K562 (cell line): ENCODE data around the gene TP53I13. TPM values are rescaled to one million over a fixed set of nuclear protein-coding genes. Genes with fewer than 3 reads are reported as not detected.

Experiments used
- ATAC-seq: fragments of 200-7000 bp; cut with Tn5 transposase; 3 replicates; pipeline ENCODE4 v1.9.1; 2020; ENCODE audit warnings: moderate library complexity
- BruUV-seq: library from RNA; stranded (reverse); fragments of 400-500 nt; replicated peaks from 2 replicates; lab custom pipeline; 2021; lab: Mats Ljungman, UMichigan
- CTCF ChIA-PET: fragments of 300-600 bp; formaldehyde crosslinking; extraction: SDS; loops from one replicate; lab custom pipeline; 2021; ENCODE audit warnings: low intra/inter-chr PET ratio; lab: Yijun Ruan, JAX
- POLR2A ChIA-PET: fragments of 300-600, 350-650 bp; sonication (Branson Sonifier 250); formaldehyde crosslinking; extraction: SDS; loops from one replicate; lab custom pipeline; 2021; ENCODE audit warnings: antibody characterized with exemption, inconsistent platforms; lab: Yijun Ruan, JAX
- DNase-seq, 4 experiments: peaks; one replicate each; pipeline versions ENCODE4 v3.0.0 to v3.0.0-alpha.2; 2011 to 2018; ENCODE audit warnings: low spot score in 3 of 4, mixed read lengths in 3 of 4; ENCODE audit errors: extremely low read depth in 1 of 4
- FAIRE-seq: peaks from 2 replicates; lab custom pipeline; 2011; peaks lifted over from hg19 to GRCh38; lab: Jason Lieb, UNC
- H2AFZ ChIP-seq: 2 replicates; pipeline ENCODE4 v1.6.0; 2011; ENCODE audit warnings: low read depth, low read length, control low read depth, inconsistent platforms
- H3K27ac ChIP-seq: fragments of 200-600 bp; 3 replicates; pipeline ENCODE4 v1.8.0; 2011; ENCODE audit warnings: low read depth, mild to moderate bottlenecking, control low read depth, inconsistent platforms, low read length, moderate library complexity, mixed read lengths; ENCODE audit errors: extremely low read depth
- H3K27me3 ChIP-seq, 2 experiments: fragments of 300-600 bp in 1 of 2; 2 replicates in 1 of 2; 3 replicates in 1 of 2; pipeline versions ENCODE4 v1.6.0 to v1.8.0; 2011; ENCODE audit warnings: inconsistent platforms in 2 of 2, low read length in 2 of 2, mild to moderate bottlenecking in 1 of 2, mixed read lengths in 1 of 2, moderate library complexity in 1 of 2; ENCODE audit not compliant: control insufficient read depth in 2 of 2, insufficient read depth in 2 of 2
- H3K36me3 ChIP-seq: fragments of 300-600 bp; 3 replicates; pipeline ENCODE4 v1.8.0; 2011; ENCODE audit warnings: mild to moderate bottlenecking, low read length, inconsistent platforms; ENCODE audit not compliant: control insufficient read depth, insufficient read depth
- H3K4me1 ChIP-seq, 2 experiments: fragments of 200-600 bp in 1 of 2; replicated peaks in 1 of 2; 2 replicates in 1 of 2; 3 replicates in 1 of 2; pipeline versions ENCODE4 v1.5.1 to v1.8.0; 2011; ENCODE audit warnings: inconsistent platforms in 2 of 2, low read length in 2 of 2, mild to moderate bottlenecking in 1 of 2, mixed read lengths in 1 of 2, moderate library complexity in 1 of 2; ENCODE audit not compliant: control insufficient read depth in 2 of 2, insufficient read depth in 2 of 2
- H3K4me2 ChIP-seq: 2 replicates; pipeline ENCODE4 v1.6.1; 2011; ENCODE audit warnings: low read length, control low read depth, inconsistent platforms, mixed read lengths; ENCODE audit not compliant: insufficient read depth
- H3K4me3 ChIP-seq: fragments of 200-600 bp; sonication (generic), shearing (Covaris generic); 2 replicates; pipeline ENCODE4 v1.5.1; 2016; ENCODE audit warnings: control low read depth, inconsistent platforms
- H3K79me2 ChIP-seq: fragments of 200-600 bp; 3 replicates; pipeline ENCODE4 v1.8.0; 2011; ENCODE audit warnings: low read length, inconsistent platforms; ENCODE audit not compliant: control insufficient read depth, insufficient read depth
- H3K9ac ChIP-seq, 2 experiments: 2 replicates each; pipeline versions ENCODE4 v1.6.0 to v1.6.1; 2011; ENCODE audit warnings: low read depth in 2 of 2, low read length in 2 of 2, control low read depth in 1 of 2, inconsistent platforms in 1 of 2, mild to moderate bottlenecking in 1 of 2, mixed read lengths in 1 of 2; ENCODE audit not compliant: insufficient read depth in 1 of 2
- H3K9me1 ChIP-seq: one replicate; pipeline ENCODE4 v1.6.0; 2011; ENCODE audit warnings: inconsistent platforms, mild to moderate bottlenecking, low read length, moderate library complexity; ENCODE audit not compliant: control insufficient read depth, insufficient read depth
- H3K9me3 ChIP-seq: replicated peaks from 2 replicates; pipeline ENCODE4 v1.5.1; 2011; ENCODE audit warnings: low read depth, low read length, inconsistent platforms; ENCODE audit not compliant: control insufficient read depth, insufficient read depth
- H4K20me1 ChIP-seq: replicated peaks from 2 replicates; pipeline ENCODE4 v1.6.1; 2011; ENCODE audit warnings: low read length, inconsistent platforms, mixed read lengths; ENCODE audit not compliant: control insufficient read depth, insufficient read depth
- GATA2 ChIP-seq: sonication (generic); formaldehyde crosslinking; IDR thresholded peaks from 2 replicates; pipeline ENCODE4 v1.4.0; 2020; ENCODE audit warnings: mild to moderate bottlenecking, missing genetic modification reagents
- HDAC8 ChIP-seq: fragments of 450-650 bp; IDR thresholded peaks from 2 replicates; pipeline ENCODE4 v1.6.1; 2016; ENCODE audit warnings: mild to moderate bottlenecking, missing genetic modification characterization, moderate library complexity, missing compliant biosample characterization
- LEF1 ChIP-seq: fragments of 450-650 bp; IDR thresholded peaks from 2 replicates; pipeline ENCODE4 v1.6.1; 2016; ENCODE audit warnings: mild to moderate bottlenecking
- NBN ChIP-seq: fragments of 450-650 bp; IDR thresholded peaks from 2 replicates; pipeline ENCODE4 v1.6.1; 2016; ENCODE audit warnings: low read depth, mild to moderate bottlenecking
- POLR2AphosphoS5 ChIP-seq: IDR thresholded peaks from 2 replicates; pipeline ENCODE4 v1.6.1; 2011; ENCODE audit warnings: mild to moderate bottlenecking, low read depth, low read length, moderate library complexity; ENCODE audit not compliant: control insufficient read depth, insufficient read depth
- U2AF2 ChIP-seq: fragments of 200-400 bp; formaldehyde crosslinking; optimal IDR thresholded peaks from 2 replicates; pipeline ENCODE3; 2017; ENCODE audit warnings: low read depth, mild to moderate bottlenecking, low read length
- ZC3H4 ChIP-seq: sonication (generic); formaldehyde crosslinking; IDR thresholded peaks from 2 replicates; pipeline ENCODE4 v1.9.0; 2021; ENCODE audit warnings: missing genetic modification reagents, borderline replicate concordance
- ZNF165 ChIP-seq: fragments of 250-450 bp; sonication (Bioruptor Pico); IDR thresholded peaks from 2 replicates; pipeline ENCODE4 v1.4.0; 2020; ENCODE audit warnings: borderline replicate concordance
- ZNF696 ChIP-seq: fragments of 250-450 bp; sonication (Bioruptor Pico); conservative IDR thresholded peaks from 2 replicates; pipeline ENCODE4 v1.4.0; 2020; ENCODE audit warnings: mild to moderate bottlenecking, moderate library complexity
- WGBS: fragments of 100-300 bp; shearing (Covaris generic); methylation state at CpG from one replicate; pipeline ENCODE4 v1.1.6; 2016; ENCODE audit warnings: low coverage, mixed read lengths; ENCODE audit not compliant: insufficient coverage; ENCODE audit errors: missing lambda C conversion rate; 5-methylcytosine and 5-hydroxymethylcytosine counted together
- in situ Hi-C: fragments of 300-500 bp; cut with MboI; formaldehyde crosslinking; loops from 4 replicates; pipeline ENCODE4 v1.15.0; 2018; ENCODE audit warnings: inconsistent platforms, mixed read lengths
- intact Hi-C: fragments of 100-400 bp; cut with micrococcal nuclease; formaldehyde crosslinking; loops from 2 replicates; pipeline ENCODE4 v1.14.2; 2022
- polyA plus RNA-seq, 8 experiments: library from polyadenylated mRNA; depleted of rRNA in 4 of 8; stranded (reverse) in 5 of 8; unstranded in 3 of 8; fragments of >200 nt; fragmentation: Nextera tagmentation in 2 of 8; fragmentation: Illumina TruSeq in 1 of 8; extraction: Ambion mirVana in 2 of 8; extraction: Trizol in 1 of 8; gene quantifications; 2 replicates each; pipeline versions ENCODE4 v1.2.1 to v1.2.3, GENCODE V29; 2011 to 2014; ENCODE audit warnings: inconsistent platforms in 1 of 8, missing spikeins in 1 of 8
- total RNA-seq, 7 experiments: library from RNA; depleted of rRNA in 6 of 7; stranded (reverse); fragments of >200 nt in 6 of 7; fragmentation: Illumina TruSeq in 2 of 7; extraction: Trizol in 2 of 7; gene quantifications; 2 replicates each; pipeline versions ENCODE4 v1.2.1 to v1.2.3, GENCODE V29; 2011 to 2021; ENCODE audit warnings: low replicate concordance in 1 of 7
- TF ChIP-seq, protein P1 (sequence below): fragments of 250-450 bp; sonication (Bioruptor Pico); IDR thresholded peaks from 2 replicates; pipeline ENCODE4 v1.4.0; 2020; ENCODE audit warnings: borderline replicate concordance

TP53I13 gene
- total and polyA plus RNA-seq, 9 of the 15 experiments (the other 6 are each of a cell fraction or from before 2014, with no cell fraction given): 0.08 to 28.3 (median 9.1) TPM

DNA sequence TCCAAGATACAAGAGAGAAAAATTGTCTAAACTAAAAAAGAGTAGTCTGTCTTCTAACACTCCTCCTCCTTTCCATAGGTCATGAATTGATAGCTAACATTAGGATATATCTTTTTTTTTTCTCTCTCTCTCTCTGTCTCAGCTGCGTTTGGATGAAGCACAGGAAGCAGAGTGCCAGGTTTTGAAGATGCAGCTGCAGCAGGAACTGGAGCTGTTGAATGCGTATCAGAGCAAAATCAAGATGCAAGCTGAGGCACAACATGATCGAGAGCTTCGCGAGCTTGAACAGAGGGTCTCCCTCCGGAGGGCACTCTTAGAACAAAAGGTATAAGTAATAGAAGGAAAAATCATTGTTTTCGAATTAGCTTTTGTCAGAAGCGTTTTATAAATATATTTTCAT, 34.5 kb upstream of the TP53I13 start:
- 89% methylated on average over 8 of the region's 8 CpGs for WGBS
- peaks cover 57% of the 10 kb centered on the region for H3K36me3 ChIP-seq

More for the DNA sequence above, 34.5 kb upstream of the TP53I13 start:
- ChIA-PET CTCF (no interaction called here), POLR2A (interaction anchor here (1.8 to 1.9 kb wide), 2 partner anchors 10 to 11 kb away, joined by 8 read pairs; no protein-coding TSS in a partner anchor)
- Histone ChIP-seq H3K9me3 (no peaks in the 10 kb centered on the region), H3K9ac (no peak overlapping the region), H3K27ac (no peak overlapping the region), H3K4me3 (no peak overlapping the region), H3K27me3 (no peaks in the 10 kb centered on the region), H4K20me1 (no peaks in the 10 kb centered on the region), H2AFZ (no peak overlapping the region), H3K4me2 (no peak overlapping the region), H3K9me1 (no peaks in the 10 kb centered on the region)
- intact Hi-C loops: no loop called here
- DNase-seq: no peak
- ATAC-seq: no peak
- no peak for TF ChIP-seq LEF1
- no peak for TF ChIP-seq ZC3H4
- TF ChIP-seq U2AF2: no peak
- TF ChIP-seq GATA2 (CRISPR knock-in tag): no peak
- TF ChIP-seq, protein P1, sequence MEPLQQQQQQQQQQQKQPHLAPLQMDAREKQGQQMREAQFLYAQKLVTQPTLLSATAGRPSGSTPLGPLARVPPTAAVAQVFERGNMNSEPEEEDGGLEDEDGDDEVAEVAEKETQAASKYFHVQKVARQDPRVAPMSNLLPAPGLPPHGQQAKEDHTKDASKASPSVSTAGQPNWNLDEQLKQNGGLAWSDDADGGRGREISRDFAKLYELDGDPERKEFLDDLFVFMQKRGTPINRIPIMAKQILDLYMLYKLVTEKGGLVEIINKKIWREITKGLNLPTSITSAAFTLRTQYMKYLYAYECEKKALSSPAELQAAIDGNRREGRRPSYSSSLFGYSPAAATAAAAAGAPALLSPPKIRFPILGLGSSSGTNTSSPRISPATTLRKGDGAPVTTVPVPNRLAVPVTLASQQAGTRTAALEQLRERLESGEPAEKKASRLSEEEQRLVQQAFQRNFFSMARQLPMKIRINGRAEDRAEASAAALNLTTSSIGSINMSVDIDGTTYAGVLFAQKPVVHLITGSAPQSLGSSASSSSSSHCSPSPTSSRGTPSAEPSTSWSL (CRISPR knock-in tag): no peak
- no peak for TF ChIP-seq ZNF696
- TF ChIP-seq NBN: no peak
- no peak for TF ChIP-seq ZNF165 (CRISPR knock-in tag)
- TF ChIP-seq HDAC8: no peak
- TF ChIP-seq POLR2AphosphoS5: no peak
- TF ChIP-seq, all 486 proteins: peak for 0
- H3K4me1 ChIP-seq: no peaks in the 10 kb centered on the region
- no peaks in the 10 kb centered on the region for H3K79me2 ChIP-seq
- FAIRE-seq: no peak
- in situ Hi-C loops: no loop called here
- BruUV-seq: no TSS peak
